Measurements from ENCODE around the gene PLA2R1.

PLA2R1 gene

GRCh38 chr2:159959136-159959535 is 103.3 kb downstream of the PLA2R1 start:
- no peak for TF ChIP-seq CTCF (IDR thresholded peaks at IDR 0.05; ENCODE audit: low read depth, low read length, missing control alignments)
- H3K4me3 ChIP-seq (ENCODE audit: low read depth, low read length) = no peak overlapping the region
- DNase-seq (ENCODE audit: low read depth) = no peak
- in situ Hi-C loops (cut with HindIII; ENCODE audit: low sequenced_read_pairs) = no loop called here

- H3K4me3 ChIP-seq (ENCODE audit: low read depth, low read length) = no peak overlapping the region
- in situ Hi-C loops (cut with HindIII; ENCODE audit: low sequenced_read_pairs) = no loop called here
- no peak for TF ChIP-seq CTCF (IDR thresholded peaks at IDR 0.05; ENCODE audit: low read depth, low read length, missing control alignments)
- DNase-seq (ENCODE audit: low read depth) = no peak
Measured at GRCh38 chr2:159953136-159953823, 109.1 kb downstream of the PLA2R1 start.

GRCh38 chr2:159946326-159946999 is 116.0 kb downstream of the PLA2R1 start:
- TF ChIP-seq CTCF (IDR thresholded peaks at IDR 0.05; ENCODE audit: low read depth, low read length, missing control alignments) = no peak
- H3K4me3 ChIP-seq (ENCODE audit: low read depth, low read length) = no peak overlapping the region
- in situ Hi-C loops (cut with HindIII; ENCODE audit: low sequenced_read_pairs) = no loop called here
- DNase-seq (ENCODE audit: low read depth) = peak; percentile 61

- TF ChIP-seq CTCF (IDR thresholded peaks at IDR 0.05; ENCODE audit: low read depth, low read length, missing control alignments) = no peak
- DNase-seq (ENCODE audit: low read depth) = no peak
- no peak overlapping the region for H3K4me3 ChIP-seq (ENCODE audit: low read depth, low read length)
- in situ Hi-C loops (cut with HindIII; ENCODE audit: low sequenced_read_pairs) = no loop called here
Measured at GRCh38 chr2:159944874-159945273, 117.5 kb downstream of the PLA2R1 start.

- DNase-seq (ENCODE audit: low read depth) = no peak
- TF ChIP-seq CTCF (IDR thresholded peaks at IDR 0.05; ENCODE audit: low read depth, low read length, missing control alignments) = no peak
- in situ Hi-C loops (cut with HindIII; ENCODE audit: low sequenced_read_pairs) = no loop called here
- no peak overlapping the region for H3K4me3 ChIP-seq (ENCODE audit: low read depth, low read length)
Measured at GRCh38 chr2:159942146-159942545, 120.3 kb downstream of the PLA2R1 start.

GRCh38 chr2:159941729-159942128 is 120.7 kb downstream of the PLA2R1 start:
- in situ Hi-C loops (cut with HindIII; ENCODE audit: low sequenced_read_pairs) = no loop called here
- no peak for TF ChIP-seq CTCF (IDR thresholded peaks at IDR 0.05; ENCODE audit: low read depth, low read length, missing control alignments)
- no peak for DNase-seq (ENCODE audit: low read depth)
- H3K4me3 ChIP-seq (ENCODE audit: low read depth, low read length) = no peak overlapping the region

Data from astrocyte of the cerebellum (primary cell).